H9 (cell line): ENCODE data around the gene DLX6. TPM values are rescaled to one million over a fixed set of nuclear protein-coding genes. Genes with fewer than 3 reads are reported as not detected.
A peak's percentile ranks its signal among the peaks of the same experiment; 100 is the strongest.

Source experiments
- DNase-seq: peaks from one replicate; pipeline ENCODE4 v3.0.0-alpha.2; 2017
- H2AFZ ChIP-seq: one replicate; pipeline ENCODE4 v1.6.1; 2013; ENCODE audit warnings: mild to moderate bottlenecking, low read length, control low read depth, moderate library complexity
- H2AK5ac ChIP-seq: 2 replicates; pipeline ENCODE4 v1.6.1; 2013; ENCODE audit warnings: low read length, control low read depth, mixed read lengths; ENCODE audit not compliant: insufficient read length
- H2BK120ac ChIP-seq: one replicate; pipeline ENCODE4 v1.6.1; 2013; ENCODE audit warnings: low read depth, mild to moderate bottlenecking, low read length, control low read depth, inconsistent platforms; ENCODE audit not compliant: poor library complexity, severe bottlenecking
- H2BK12ac ChIP-seq: 2 replicates; pipeline ENCODE4 v1.6.1; 2013; ENCODE audit warnings: low read length, control low read depth, mixed read lengths, low read depth; ENCODE audit not compliant: insufficient read length
- H2BK15ac ChIP-seq: 2 replicates; pipeline ENCODE4 v1.6.1; 2013; ENCODE audit warnings: low read depth, low read length, control low read depth
- H2BK20ac ChIP-seq: one replicate; pipeline ENCODE4 v1.6.1; 2013; ENCODE audit warnings: low read depth, mild to moderate bottlenecking, low read length, control low read depth, inconsistent platforms; ENCODE audit not compliant: poor library complexity, severe bottlenecking
- H2BK5ac ChIP-seq: 2 replicates; pipeline ENCODE4 v1.6.1; 2013; ENCODE audit warnings: low read length, control low read depth, mixed read lengths; ENCODE audit not compliant: insufficient read length
- H3K14ac ChIP-seq: 2 replicates; pipeline ENCODE4 v1.6.1; 2013; ENCODE audit warnings: low read length, control low read depth; ENCODE audit not compliant: insufficient read depth
- H3K18ac ChIP-seq: 2 replicates; pipeline ENCODE4 v1.6.1; 2013; ENCODE audit warnings: low read depth, mild to moderate bottlenecking, mixed read lengths, low read length, control low read depth; ENCODE audit not compliant: insufficient read length
- H3K23ac ChIP-seq: 2 replicates; pipeline ENCODE4 v1.6.1; 2013; ENCODE audit warnings: low read length, control low read depth, mixed read lengths, low read depth; ENCODE audit not compliant: insufficient read length
- H3K23me2 ChIP-seq: 2 replicates; pipeline ENCODE4 v1.6.1; 2013; ENCODE audit warnings: low read depth, mild to moderate bottlenecking, mixed read lengths, low read length, control low read depth; ENCODE audit not compliant: insufficient read length, poor library complexity, severe bottlenecking
- H3K27ac ChIP-seq: 2 replicates; pipeline ENCODE4 v1.5.1; 2013; ENCODE audit warnings: low read length, control low read depth, mixed read lengths, low read depth; ENCODE audit not compliant: insufficient read length
- H3K27me3 ChIP-seq: 2 replicates; pipeline ENCODE4 v1.6.1; 2013; ENCODE audit warnings: low read length, control low read depth, inconsistent platforms; ENCODE audit not compliant: insufficient read depth
- H3K4ac ChIP-seq: 2 replicates; pipeline ENCODE4 v1.6.1; 2013; ENCODE audit warnings: low read depth, mild to moderate bottlenecking, control low read depth, inconsistent platforms, low read length, moderate library complexity
- H3K4me1 ChIP-seq: 2 replicates; pipeline ENCODE4 v1.6.1; 2013; ENCODE audit warnings: low read length, control low read depth, inconsistent platforms; ENCODE audit not compliant: insufficient read depth
- H3K4me2 ChIP-seq: 2 replicates; pipeline ENCODE4 v1.6.1; 2013; ENCODE audit warnings: low read length, control low read depth, mixed read lengths; ENCODE audit not compliant: insufficient read length, insufficient read depth
- H3K56ac ChIP-seq: 2 replicates; pipeline ENCODE4 v1.6.1; 2013; ENCODE audit warnings: low read depth, mild to moderate bottlenecking, mixed read lengths, low read length, control low read depth; ENCODE audit not compliant: insufficient read length
- H3K79me1 ChIP-seq: 2 replicates; pipeline ENCODE4 v1.6.1; 2013; ENCODE audit warnings: low read depth, mild to moderate bottlenecking, moderate library complexity, low read length, control low read depth, inconsistent platforms; ENCODE audit not compliant: insufficient read depth, poor library complexity, severe bottlenecking
- H3K79me2 ChIP-seq: 2 replicates; pipeline ENCODE4 v1.6.1; 2013; ENCODE audit warnings: low read length, control low read depth, inconsistent platforms; ENCODE audit not compliant: insufficient read depth
- H3K9ac ChIP-seq: 2 replicates; pipeline ENCODE4 v1.6.1; 2013; ENCODE audit warnings: low read length, control low read depth, mixed read lengths; ENCODE audit not compliant: insufficient read length; ENCODE audit errors: extremely low read depth
- H3K9me3 ChIP-seq: one replicate; pipeline ENCODE4 v1.6.1; 2013; ENCODE audit warnings: low read depth, low read length, inconsistent platforms; ENCODE audit not compliant: control insufficient read depth
- H3T11ph ChIP-seq: one replicate; pipeline ENCODE4 v1.6.1; 2013; ENCODE audit warnings: mild to moderate bottlenecking, low read length, control low read depth, inconsistent platforms
- H4K20me1 ChIP-seq: one replicate; pipeline ENCODE4 v1.6.1; 2013; ENCODE audit not compliant: control insufficient read depth, insufficient read length, insufficient read depth
- H4K5ac ChIP-seq: 2 replicates; pipeline ENCODE4 v1.6.1; 2013; ENCODE audit warnings: low read depth, mild to moderate bottlenecking, mixed read lengths, low read length, control low read depth; ENCODE audit not compliant: insufficient read length
- H4K8ac ChIP-seq: replicated peaks from 2 replicates; pipeline ENCODE4 v1.6.1; 2013; ENCODE audit warnings: low read length, control low read depth, mixed read lengths, low read depth; ENCODE audit not compliant: insufficient read length
- H4K91ac ChIP-seq: 2 replicates; pipeline ENCODE4 v1.6.1; 2013; ENCODE audit warnings: low read depth, mild to moderate bottlenecking, moderate library complexity, mixed read lengths, low read length, control low read depth; ENCODE audit not compliant: insufficient read length
- H3K27ac Mint-ChIP-seq, 3 experiments: 2 replicates in 2 of 3; 3 replicates in 1 of 3; pipeline ENCODE4 v1.8.0; 2020 to 2021; ENCODE audit warnings: mixed read lengths in 3 of 3, mild to moderate bottlenecking in 1 of 3, moderate library complexity in 1 of 3
- H3K27me3 Mint-ChIP-seq: 2 replicates; pipeline ENCODE4 v1.8.0; 2021; ENCODE audit warnings: low read depth, mild to moderate bottlenecking, moderate library complexity, mixed read lengths
- H3K36me3 Mint-ChIP-seq, 3 experiments: 2 replicates in 2 of 3; 3 replicates in 1 of 3; pipeline ENCODE4 v1.8.0; 2020 to 2021; ENCODE audit warnings: low read depth in 3 of 3, mixed read lengths in 3 of 3; ENCODE audit not compliant: insufficient read depth in 1 of 3
- H3K4me1 Mint-ChIP-seq, 2 experiments: 2 replicates each; pipeline ENCODE4 v1.8.0; 2020; ENCODE audit warnings: mixed read lengths in 2 of 2
- H3K4me3 Mint-ChIP-seq, 2 experiments: 2 replicates in 1 of 2; 3 replicates in 1 of 2; pipeline ENCODE4 v1.8.0; 2020 to 2021; ENCODE audit warnings: mild to moderate bottlenecking in 2 of 2, mixed read lengths in 2 of 2, moderate library complexity in 1 of 2
- H3K9me3 Mint-ChIP-seq, 2 experiments: 2 replicates in 1 of 2; 3 replicates in 1 of 2; pipeline ENCODE4 v1.8.0; 2020; ENCODE audit warnings: mild to moderate bottlenecking in 2 of 2, mixed read lengths in 2 of 2, moderate library complexity in 1 of 2
- CTCF ChIP-seq: fragments of 200-600 bp; sonication (generic); conservative IDR thresholded peaks from 3 replicates; pipeline ENCODE4 v1.8.0; 2021; ENCODE audit warnings: antibody characterized with exemption, mild to moderate bottlenecking
- WGBS: extraction: QIAGEN DNeasy Blood & Tissue Kit; methylation state at CpG from one replicate; pipeline ENCODE4 v1.1.7; 2013; ENCODE audit warnings: missing lambda C conversion rate, low lambda C conversion rate, mixed read lengths; ENCODE audit not compliant: insufficient read length; ENCODE audit errors: extremely low coverage; 5-methylcytosine and 5-hydroxymethylcytosine counted together
- total RNA-seq: library from RNA; stranded (reverse); gene quantifications from 2 replicates; pipeline ENCODE4 v1.2.1, GENCODE V29; 2021

The DLX6 gene
- total RNA-seq, 1 experiment from 2014 or later, result 0.24 TPM

GRCh38 chr7:97016381-97017191 lies 11.2 kb downstream of the DLX6 start:
- Histone ChIP-seq H3K23ac (no peak overlapping the region), H2BK120ac (no peak overlapping the region), H3K14ac (no peak overlapping the region), H3K4me1 (no peaks in the 10 kb centered on the region), H3K56ac (no peak overlapping the region), H3K79me2 (no peaks in the 10 kb centered on the region), H3K27me3 (peaks cover 97% of the 10 kb centered on the region), H2AFZ (no peak overlapping the region), H2AK5ac (no peak overlapping the region), H4K8ac (no peak overlapping the region), H3T11ph (no peak overlapping the region), H2BK5ac (no peak overlapping the region), H2BK15ac (no peak overlapping the region), H3K23me2 (peaks cover 5% of the 10 kb centered on the region), H4K91ac (no peak overlapping the region), H4K20me1 (peaks cover 3% of the 10 kb centered on the region), H3K4ac (no peak overlapping the region), H3K18ac (no peak overlapping the region), H3K9ac (no peak overlapping the region), H2BK20ac (no peak overlapping the region), H3K9me3 (no peaks in the 10 kb centered on the region), H3K79me1 (no peaks in the 10 kb centered on the region), H2BK12ac (no peak overlapping the region), H3K27ac (no peak overlapping the region), H4K5ac (no peak overlapping the region), H3K4me2 (peak overlapping the region; percentile 19)
- DNase-seq, result peak; percentile 91
- Mint-ChIP-seq H3K36me3 (no peaks in the 10 kb centered on the region), H3K27ac (no peak overlapping the region), H3K9me3 (peaks cover 2 to 19% of the 10 kb centered on the region in 2 experiments; a peak in 4 of 5 replicates), H3K4me1 (peaks cover 25 to 58% of the 10 kb centered on the region in 2 experiments), H3K27me3 (peaks cover 100% of the 10 kb centered on the region), H3K4me3 (peak overlapping the region; percentile 52 to 80)
- WGBS, result no CpG with 5 or more reads among the region's 55 CpGs
- TF ChIP-seq CTCF, result peak; percentile 55
